GM18907 (cell line): ENCODE data around the gene M1AP.

Experiments
- ATAC-seq: cut with Tn5 transposase; IDR thresholded peaks from one replicate; pipeline ENCODE4 v1.9.1; 2021; ENCODE audit warnings: mild to moderate bottlenecking, moderate library complexity; ENCODE audit not compliant: unreplicated experiment

Gene M1AP

DNA sequence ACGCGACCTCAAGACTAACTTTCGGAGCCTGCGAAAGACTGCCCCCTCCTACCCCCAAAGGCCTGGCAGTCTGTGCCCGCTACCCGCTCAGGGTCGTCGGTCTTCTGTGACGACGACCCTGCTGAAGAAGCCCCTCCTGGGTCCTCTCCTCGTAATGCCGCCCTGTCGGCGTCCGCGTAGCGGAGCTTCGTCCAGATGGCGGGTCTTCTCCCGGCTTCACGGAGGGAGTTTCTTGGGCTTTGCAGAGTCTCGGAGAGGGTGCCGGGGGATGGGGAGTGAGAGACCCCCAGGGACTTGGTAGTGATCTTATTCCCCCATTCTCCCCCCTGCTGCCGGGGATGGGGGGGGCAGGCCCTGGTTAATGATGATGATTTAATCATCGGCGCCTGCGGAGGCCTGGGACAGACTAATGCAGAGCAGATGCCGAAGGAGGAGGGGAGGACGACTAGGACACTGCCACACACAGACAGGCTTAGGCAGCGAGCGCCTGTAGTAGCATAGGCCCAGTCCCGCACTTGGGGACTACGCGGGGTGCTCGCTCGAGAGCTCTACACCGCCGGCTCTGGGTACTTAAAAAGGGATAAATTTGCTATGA, 140.1 kb downstream of the M1AP start:
- ATAC-seq, result peak; percentile 21
